IPS-18a (cell line): Measurements from ENCODE around the gene FGF14.

Experiments
- H3K27ac ChIP-seq: one replicate; pipeline ENCODE4 v1.5.1; 2013; ENCODE audit warnings: low read length
- H3K27me3 ChIP-seq: one replicate; pipeline ENCODE4 v1.6.1; 2013; ENCODE audit warnings: mild to moderate bottlenecking, low read length; ENCODE audit not compliant: control insufficient read depth, insufficient read depth
- H3K36me3 ChIP-seq: one replicate; pipeline ENCODE4 v1.6.1; 2013; ENCODE audit warnings: low read depth, low read length; ENCODE audit not compliant: control insufficient read depth
- H3K4me1 ChIP-seq: one replicate; pipeline ENCODE4 v1.6.1; 2013; ENCODE audit warnings: low read depth, low read length; ENCODE audit not compliant: control insufficient read depth
- H3K4me3 ChIP-seq: one replicate; pipeline ENCODE4 v1.5.1; 2013; ENCODE audit warnings: low read length
- H3K9ac ChIP-seq: one replicate; pipeline ENCODE4 v1.6.1; 2013; ENCODE audit warnings: mild to moderate bottlenecking, low read length, moderate library complexity
- H3K9me3 ChIP-seq: one replicate; pipeline ENCODE4 v1.6.1; 2013; ENCODE audit warnings: low read depth, low read length; ENCODE audit not compliant: control insufficient read depth

FGF14 gene

DNA sequence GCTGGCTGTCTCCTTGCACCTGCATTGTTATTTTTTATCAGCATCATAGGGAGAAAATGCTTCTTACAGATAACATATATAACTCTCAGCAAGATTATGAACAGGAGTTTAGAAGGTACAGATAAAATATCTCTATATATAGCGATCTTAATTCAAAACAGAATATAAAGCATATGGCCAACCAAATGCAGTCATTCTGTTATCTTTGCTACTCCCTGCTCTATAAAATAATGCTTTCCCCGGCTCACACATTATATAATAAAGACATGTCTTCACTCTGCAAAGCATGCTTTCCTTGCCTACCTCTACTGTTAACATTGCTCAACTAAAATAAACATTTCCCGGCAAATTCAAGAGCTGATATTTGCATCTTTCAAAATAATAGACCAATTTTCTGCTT lies 161.7 kb downstream of the FGF14 start:
- no peaks in the 10 kb centered on the region for H3K27me3 ChIP-seq
- H3K36me3 ChIP-seq = no peaks in the 10 kb centered on the region
- no peaks in the 10 kb centered on the region for H3K4me1 ChIP-seq
- H3K4me3 ChIP-seq = no peak overlapping the region
- H3K9ac ChIP-seq = no peak overlapping the region
- no peaks in the 10 kb centered on the region for H3K9me3 ChIP-seq
- no peak overlapping the region for H3K27ac ChIP-seq

- H3K27ac ChIP-seq = no peak overlapping the region
- no peaks in the 10 kb centered on the region for H3K4me1 ChIP-seq
- no peaks in the 10 kb centered on the region for H3K36me3 ChIP-seq
- H3K4me3 ChIP-seq = no peak overlapping the region
- H3K9ac ChIP-seq = no peak overlapping the region
- H3K9me3 ChIP-seq = no peaks in the 10 kb centered on the region
- no peaks in the 10 kb centered on the region for H3K27me3 ChIP-seq
Observed at GRCh38 chr13:102237230-102237629, 164.6 kb downstream of the FGF14 start.

DNA sequence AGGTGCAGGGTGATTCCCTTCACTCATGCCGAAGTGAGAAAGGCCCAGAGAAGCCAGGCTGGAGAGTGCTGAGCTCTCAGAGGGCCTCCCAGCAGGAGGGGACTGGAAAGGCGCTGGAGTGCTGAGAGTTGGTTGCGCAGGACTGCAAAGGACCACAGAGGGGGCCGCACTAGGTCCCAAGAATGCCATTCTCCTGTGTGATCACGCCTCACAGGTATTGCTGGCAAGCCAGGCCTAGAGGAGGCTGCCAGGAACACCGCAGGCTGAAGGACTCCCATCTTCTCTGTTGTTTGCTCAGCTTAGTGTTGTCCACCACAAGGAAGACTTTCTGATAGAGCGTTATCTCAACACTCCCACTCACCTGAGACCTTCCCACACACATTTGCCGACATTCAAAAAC lies 165.0 kb downstream of the FGF14 start:
- Histone ChIP-seq H3K27me3 (no peaks in the 10 kb centered on the region), H3K4me3 (no peak overlapping the region), H3K4me1 (no peaks in the 10 kb centered on the region), H3K36me3 (no peaks in the 10 kb centered on the region), H3K9ac (no peak overlapping the region), H3K27ac (no peak overlapping the region), H3K9me3 (no peaks in the 10 kb centered on the region)

GRCh38 chr13:102236341-102236740 lies 165.5 kb downstream of the FGF14 start:
- Histone ChIP-seq H3K9me3 (no peaks in the 10 kb centered on the region), H3K9ac (no peak overlapping the region), H3K27ac (no peak overlapping the region), H3K4me1 (no peaks in the 10 kb centered on the region), H3K27me3 (no peaks in the 10 kb centered on the region), H3K4me3 (no peak overlapping the region), H3K36me3 (no peaks in the 10 kb centered on the region)

- Histone ChIP-seq H3K4me1 (no peaks in the 10 kb centered on the region), H3K9ac (no peak overlapping the region), H3K27ac (no peak overlapping the region), H3K36me3 (no peaks in the 10 kb centered on the region), H3K9me3 (no peaks in the 10 kb centered on the region), H3K4me3 (no peak overlapping the region), H3K27me3 (no peaks in the 10 kb centered on the region)
Observed at GRCh38 chr13:102235689-102236088, 166.2 kb downstream of the FGF14 start.

DNA sequence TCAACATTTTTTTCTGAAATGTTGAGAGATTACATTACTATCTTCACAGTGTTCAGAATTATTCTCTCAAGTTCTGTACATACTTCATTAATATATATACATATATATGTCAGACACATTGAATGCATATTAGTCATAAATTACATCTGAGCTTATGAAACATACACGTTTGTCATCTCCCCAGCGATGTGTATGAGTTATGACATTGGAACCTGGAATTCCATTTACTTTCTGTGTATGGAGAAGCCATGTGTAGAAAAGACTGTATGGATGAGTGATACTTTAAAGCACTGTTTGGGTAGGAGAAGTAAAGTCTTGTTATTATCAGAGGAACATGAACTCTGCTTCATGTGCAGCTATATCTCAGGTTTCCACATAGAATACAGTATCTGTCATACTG lies 167.2 kb downstream of the FGF14 start:
- Histone ChIP-seq H3K36me3 (no peaks in the 10 kb centered on the region), H3K9ac (no peak overlapping the region), H3K27ac (no peak overlapping the region), H3K9me3 (no peaks in the 10 kb centered on the region), H3K4me1 (no peaks in the 10 kb centered on the region), H3K4me3 (no peak overlapping the region), H3K27me3 (no peaks in the 10 kb centered on the region)

DNA sequence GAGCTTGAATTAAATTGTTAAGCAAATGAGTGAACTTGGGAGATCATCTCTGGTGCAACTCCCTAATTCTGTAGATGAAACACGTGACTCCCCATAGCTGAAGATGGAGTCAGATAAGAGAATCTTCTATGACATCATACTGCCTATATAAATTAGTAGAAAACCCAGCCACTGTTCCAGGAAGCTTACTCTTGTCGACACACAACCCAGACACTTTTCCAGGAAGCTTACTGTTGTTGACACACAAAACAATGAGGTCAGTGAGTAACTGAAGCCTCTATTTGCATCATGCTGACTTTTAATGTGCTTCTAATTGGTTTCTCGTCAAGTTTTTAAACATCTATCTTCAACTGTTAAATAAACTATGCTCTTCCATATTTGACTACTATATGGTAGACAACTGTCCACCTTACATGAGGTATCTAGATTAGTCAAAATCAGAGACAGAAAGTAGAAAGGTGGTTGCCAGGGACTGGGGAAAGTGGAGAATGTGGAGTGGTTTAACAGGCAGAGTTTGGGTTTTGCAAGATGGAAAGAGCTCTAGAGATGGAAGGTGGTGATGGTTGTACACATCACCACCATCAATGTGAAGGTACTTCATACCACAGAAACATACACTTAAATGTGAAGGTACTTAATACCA lies 168.2 kb downstream of the FGF14 start:
- Histone ChIP-seq H3K9me3 (no peaks in the 10 kb centered on the region), H3K36me3 (no peaks in the 10 kb centered on the region), H3K4me1 (no peaks in the 10 kb centered on the region), H3K27me3 (no peaks in the 10 kb centered on the region), H3K27ac (no peak overlapping the region), H3K4me3 (no peak overlapping the region), H3K9ac (no peak overlapping the region)

DNA sequence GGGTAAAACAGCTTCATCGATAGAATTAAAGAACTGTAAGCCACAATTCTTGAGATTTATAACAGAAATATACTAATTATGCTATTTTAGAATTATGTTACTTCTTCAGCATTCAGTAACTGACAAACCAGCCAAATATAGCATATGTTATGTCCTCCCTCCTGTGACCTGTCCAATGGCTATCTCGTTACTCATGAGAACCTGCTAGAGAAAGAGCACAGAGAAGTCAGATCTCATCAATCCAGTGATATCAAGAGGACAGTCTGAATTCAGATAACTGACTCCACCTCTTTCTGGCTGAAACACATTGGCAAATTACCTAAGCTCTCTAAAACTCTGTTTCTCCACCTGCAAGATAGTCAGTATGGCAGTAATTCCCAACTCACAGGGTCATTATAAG lies 170.4 kb downstream of the FGF14 start:
- Histone ChIP-seq H3K36me3 (no peaks in the 10 kb centered on the region), H3K9ac (no peak overlapping the region), H3K9me3 (no peaks in the 10 kb centered on the region), H3K27me3 (no peaks in the 10 kb centered on the region), H3K4me1 (no peaks in the 10 kb centered on the region), H3K4me3 (no peak overlapping the region), H3K27ac (no peak overlapping the region)

DNA sequence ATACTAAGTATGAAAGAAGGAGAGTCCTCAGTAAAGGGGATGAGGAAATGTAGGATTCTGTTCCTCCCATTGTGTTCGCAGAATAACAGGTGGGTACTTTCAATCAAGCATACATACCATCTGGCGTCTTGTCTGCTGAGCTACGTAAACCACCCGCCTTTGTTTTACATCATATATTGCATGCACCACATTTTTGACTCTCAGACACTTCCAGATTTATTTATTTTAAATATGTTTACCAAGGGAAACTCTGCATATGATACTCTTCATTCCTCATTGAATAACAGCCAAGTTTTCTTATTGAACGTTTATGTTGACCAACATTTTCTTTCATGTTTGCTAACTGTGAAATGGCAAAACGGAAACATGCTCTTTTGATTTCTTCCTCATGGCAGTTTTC lies 174.1 kb downstream of the FGF14 start:
- Histone ChIP-seq H3K27ac (no peak overlapping the region), H3K9ac (no peak overlapping the region), H3K4me3 (no peak overlapping the region), H3K36me3 (no peaks in the 10 kb centered on the region), H3K4me1 (no peaks in the 10 kb centered on the region), H3K27me3 (no peaks in the 10 kb centered on the region), H3K9me3 (no peaks in the 10 kb centered on the region)

DNA sequence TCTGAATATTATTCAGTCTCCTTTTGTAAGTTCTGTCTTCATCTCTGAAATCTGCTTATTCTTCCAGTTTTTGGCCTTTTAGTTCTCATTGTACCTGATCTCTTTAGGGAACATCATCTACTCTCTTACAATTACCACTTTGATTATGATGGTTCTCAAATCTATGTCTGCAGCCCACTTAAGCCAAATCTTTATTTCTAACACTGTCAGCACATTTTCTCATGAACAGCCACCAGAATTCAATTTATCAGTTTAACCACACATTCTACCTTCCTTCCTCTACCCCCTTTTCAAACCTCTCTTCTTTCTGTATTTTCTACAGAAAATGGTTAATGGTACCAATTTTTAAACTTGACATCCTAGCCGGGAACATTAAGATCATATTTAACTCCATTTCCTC lies 175.3 kb downstream of the FGF14 start:
- Histone ChIP-seq H3K9ac (no peak overlapping the region), H3K36me3 (no peaks in the 10 kb centered on the region), H3K4me3 (no peak overlapping the region), H3K4me1 (no peaks in the 10 kb centered on the region), H3K27me3 (no peaks in the 10 kb centered on the region), H3K27ac (no peak overlapping the region), H3K9me3 (no peaks in the 10 kb centered on the region)

- H3K4me1 ChIP-seq = no peaks in the 10 kb centered on the region
- H3K36me3 ChIP-seq = no peaks in the 10 kb centered on the region
- no peaks in the 10 kb centered on the region for H3K27me3 ChIP-seq
- H3K4me3 ChIP-seq = no peak overlapping the region
- no peak overlapping the region for H3K9ac ChIP-seq
- no peak overlapping the region for H3K27ac ChIP-seq
- H3K9me3 ChIP-seq = no peaks in the 10 kb centered on the region
Observed at GRCh38 chr13:102225892-102226291, 176.0 kb downstream of the FGF14 start.

GRCh38 chr13:102220681-102221228 lies 181.1 kb downstream of the FGF14 start:
- Histone ChIP-seq H3K9me3 (no peaks in the 10 kb centered on the region), H3K9ac (no peak overlapping the region), H3K27me3 (no peaks in the 10 kb centered on the region), H3K36me3 (no peaks in the 10 kb centered on the region), H3K27ac (no peak overlapping the region), H3K4me1 (no peaks in the 10 kb centered on the region), H3K4me3 (no peak overlapping the region)
